GM12891 (cell line): Measurements from ENCODE around the gene RPS21.

ENCODE experiments used
- POLR2A ChIP-seq: IDR thresholded peaks from 2 replicates; pipeline ENCODE4 v1.6.1; 2011; ENCODE audit warnings: low read depth, low read length, control low read depth
- POLR2AphosphoS5 ChIP-seq: IDR thresholded peaks from 2 replicates; pipeline ENCODE4 v1.6.1; 2011; ENCODE audit warnings: low read depth, low read length, control low read depth
- POU2F2 ChIP-seq: IDR thresholded peaks from 2 replicates; pipeline ENCODE4 v1.6.1; 2011; ENCODE audit warnings: low read depth, mild to moderate bottlenecking, control low read depth, low read length, moderate library complexity
- TAF1 ChIP-seq: IDR thresholded peaks from 2 replicates; pipeline ENCODE4 v1.6.1; 2011; ENCODE audit warnings: low read depth, low read length, control low read depth

DNA sequence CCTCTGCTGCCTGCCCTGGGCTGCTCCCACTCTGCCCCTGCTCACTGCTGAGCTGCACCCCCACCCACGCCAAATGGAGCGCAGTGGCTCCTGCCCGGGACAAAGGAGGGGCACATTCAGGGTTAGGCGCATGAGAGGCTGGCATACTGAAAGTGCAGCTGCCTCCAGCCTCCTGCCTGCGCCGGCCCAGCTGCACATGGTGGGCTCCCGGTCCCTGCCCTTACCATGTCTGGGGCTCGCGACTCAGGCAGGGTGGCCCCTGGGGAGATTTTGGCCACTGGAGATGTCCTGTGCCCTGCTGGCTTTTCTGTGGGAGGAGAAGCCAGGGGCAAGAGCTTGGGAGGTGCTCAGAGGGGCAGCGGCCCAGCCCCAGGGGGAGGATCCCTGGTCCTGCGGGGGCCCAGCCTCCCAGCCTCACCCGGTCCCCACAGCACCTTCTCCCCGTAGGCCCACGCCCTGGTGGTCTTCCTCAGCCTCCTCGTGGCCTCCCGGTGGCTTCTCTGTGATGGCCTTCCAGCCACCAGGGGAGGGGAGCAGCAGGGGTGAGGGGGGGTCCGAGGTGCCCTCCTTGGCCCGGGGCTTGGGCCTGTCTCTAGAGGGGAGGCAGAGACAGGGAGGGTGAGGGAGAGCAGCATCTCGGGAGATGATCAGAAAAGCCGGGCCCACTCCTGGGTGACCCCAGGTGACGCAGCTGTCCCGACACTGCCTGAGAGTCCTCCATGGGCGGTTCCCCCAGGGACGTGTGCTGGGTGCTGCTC, 28.6 kb downstream of the RPS21 start:
- TF ChIP-seq POLR2A (no peak), POU2F2 (no peak), POLR2AphosphoS5 (no peak), TAF1 (no peak)
